ENCODE measurements around the gene C9orf152.
A peak's percentile ranks its signal among the peaks of the same experiment; 100 is the strongest.
"Not testable (repeated sequence)": the region's sequence is repeated elsewhere in the genome, so short reads cannot be mapped to it uniquely, and the experiment has no call there.

Gene C9orf152, protein sequence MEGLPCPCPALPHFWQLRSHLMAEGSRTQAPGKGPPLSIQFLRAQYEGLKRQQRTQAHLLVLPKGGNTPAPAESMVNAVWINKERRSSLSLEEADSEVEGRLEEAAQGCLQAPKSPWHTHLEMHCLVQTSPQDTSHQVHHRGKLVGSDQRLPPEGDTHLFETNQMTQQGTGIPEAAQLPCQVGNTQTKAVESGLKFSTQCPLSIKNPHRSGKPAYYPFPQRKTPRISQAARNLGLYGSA

GRCh38 chr9:110208031-110208430, at the start of gene C9orf152:
C9orf152 (minus strand) TSS chr9:110208159; CDS start chr9:110207579, 580 bp downstream.
- no peak for DNase-seq (ENCODE audit: low spot score)

DNA sequence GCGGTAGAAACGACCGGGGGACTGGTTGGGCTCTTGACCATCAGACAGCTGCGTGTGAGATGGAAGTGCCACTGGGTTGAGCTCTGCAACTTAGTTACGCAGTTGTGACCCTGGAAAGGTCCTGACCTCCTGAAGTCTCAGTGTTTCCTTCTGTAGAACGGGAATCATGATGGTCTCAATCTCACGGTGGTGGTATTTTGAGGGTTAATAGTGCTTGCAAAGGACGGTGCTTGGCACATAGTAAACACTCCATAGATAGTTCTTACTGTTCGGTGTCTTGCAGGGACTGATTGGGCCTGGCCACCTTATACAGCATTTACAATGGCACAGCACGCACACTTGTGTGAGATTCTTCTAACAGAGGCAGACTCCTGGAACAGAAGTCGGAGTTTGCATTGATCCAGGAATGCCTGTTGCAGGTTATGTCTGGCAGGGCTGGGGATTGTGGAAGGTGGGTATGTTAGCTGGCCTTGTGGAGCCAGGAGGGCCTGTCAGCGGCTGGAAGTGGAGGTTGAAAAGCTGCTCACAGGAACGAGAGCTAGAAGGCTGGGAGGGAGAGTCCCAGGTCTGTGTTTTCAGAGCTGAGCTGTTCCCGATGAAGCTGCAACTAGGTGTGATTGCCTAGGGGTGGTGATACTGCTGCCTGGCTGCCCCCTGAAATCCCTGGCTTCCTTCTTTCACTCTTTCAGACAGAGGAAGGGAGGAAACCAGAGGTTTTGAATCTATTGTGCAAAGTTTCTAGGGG, 49.3 kb upstream of the C9orf152 start:
- no peak for DNase-seq (ENCODE audit: low spot score)

- peak; percentile 99 for DNase-seq (ENCODE audit: low spot score)
Measured at GRCh38 chr9:110256380-110257096, 48.6 kb upstream of the C9orf152 start, which contains the start of gene TXN. TXN (minus strand) TSS chr9:110256507; CDS start chr9:110256435, 72 bp downstream.

DNA sequence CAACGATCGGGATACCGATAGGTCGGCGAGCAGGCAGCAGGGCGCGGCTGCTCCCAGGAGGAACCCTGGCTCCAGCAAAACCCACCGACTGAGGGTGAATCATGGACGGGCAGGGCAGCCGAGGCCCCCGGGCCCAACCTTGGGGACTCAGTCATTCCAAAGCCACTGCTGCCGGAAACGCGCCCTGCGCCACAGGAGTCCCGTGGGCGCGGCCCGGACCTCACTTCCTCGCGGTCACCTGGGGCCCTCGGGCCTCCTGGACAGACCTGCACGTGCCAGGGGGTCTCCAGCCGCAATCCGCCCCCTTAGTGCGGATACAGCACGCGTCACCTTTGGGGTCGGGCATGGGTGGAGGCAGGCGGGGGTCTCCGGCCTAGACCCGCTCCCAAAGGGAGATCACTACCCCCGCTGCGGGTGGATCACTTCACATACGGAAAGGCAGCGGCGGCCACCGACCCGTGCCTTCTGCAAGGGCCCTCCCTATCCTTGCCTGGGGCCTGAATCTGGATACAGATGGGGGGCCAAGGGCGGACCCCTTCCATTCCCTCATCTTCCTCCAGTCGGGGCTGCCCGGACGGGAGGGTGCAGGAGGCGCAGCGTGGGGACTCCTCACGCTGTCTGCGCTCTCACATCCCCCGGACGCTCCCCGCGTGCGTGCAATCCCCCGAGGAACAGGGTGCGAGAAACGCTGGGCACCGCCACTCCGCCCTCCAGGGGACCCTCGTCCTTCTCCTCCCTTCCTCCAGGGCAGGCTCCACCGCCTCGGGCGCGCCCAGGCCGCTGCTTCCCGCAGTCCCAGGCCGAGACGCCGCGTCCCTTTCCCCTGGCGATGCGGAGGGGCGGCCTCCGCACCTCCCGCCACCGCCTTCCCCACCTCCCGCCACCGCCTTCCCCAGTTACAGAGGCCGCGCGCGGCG, 47.8 kb upstream of the C9orf152 start:
- DNase-seq (ENCODE audit: low spot score) = peak; percentile 43

DNA sequence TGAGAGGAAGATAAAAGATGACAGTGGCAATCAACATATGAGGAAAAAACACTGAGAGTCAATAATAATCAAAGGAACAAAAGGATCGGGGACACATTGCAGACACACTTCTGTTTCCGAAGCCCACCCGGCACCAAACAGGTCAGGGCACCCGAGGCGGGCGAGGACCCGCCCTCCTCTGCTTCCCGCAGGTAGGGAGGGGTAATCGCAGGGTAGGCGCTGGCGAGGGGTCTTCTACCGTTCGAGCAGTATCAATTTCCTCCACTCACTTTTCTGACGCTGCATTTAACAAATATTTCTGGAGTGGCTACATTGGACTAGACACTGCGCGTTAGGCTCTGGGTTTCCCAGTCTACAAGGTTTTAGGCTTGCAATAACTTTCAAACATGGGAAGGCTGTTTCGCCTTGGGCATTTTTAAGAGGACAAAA, 47.1 kb upstream of the C9orf152 start:
- DNase-seq (ENCODE audit: low spot score) = no peak

DNA sequence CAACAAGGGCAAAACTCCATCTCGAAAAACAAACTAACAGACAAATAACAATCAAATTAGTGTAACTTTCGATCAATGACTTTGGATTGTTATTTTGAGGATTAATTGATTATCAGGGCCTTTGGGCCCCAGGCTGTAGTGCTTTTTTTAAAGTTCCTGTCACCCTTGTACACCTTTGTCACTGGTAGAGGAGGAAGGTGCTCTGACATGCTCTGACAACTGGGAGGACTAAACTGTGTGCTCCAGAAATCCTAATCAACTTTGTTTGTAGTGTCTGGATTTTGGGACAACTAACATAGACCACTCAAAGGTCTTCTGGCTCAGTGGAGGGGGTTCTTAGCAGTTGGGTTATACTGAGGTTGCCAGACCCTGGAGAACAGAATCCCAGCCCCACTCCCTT, 46.5 kb upstream of the C9orf152 start:
- no peak for DNase-seq (ENCODE audit: low spot score)

DNA sequence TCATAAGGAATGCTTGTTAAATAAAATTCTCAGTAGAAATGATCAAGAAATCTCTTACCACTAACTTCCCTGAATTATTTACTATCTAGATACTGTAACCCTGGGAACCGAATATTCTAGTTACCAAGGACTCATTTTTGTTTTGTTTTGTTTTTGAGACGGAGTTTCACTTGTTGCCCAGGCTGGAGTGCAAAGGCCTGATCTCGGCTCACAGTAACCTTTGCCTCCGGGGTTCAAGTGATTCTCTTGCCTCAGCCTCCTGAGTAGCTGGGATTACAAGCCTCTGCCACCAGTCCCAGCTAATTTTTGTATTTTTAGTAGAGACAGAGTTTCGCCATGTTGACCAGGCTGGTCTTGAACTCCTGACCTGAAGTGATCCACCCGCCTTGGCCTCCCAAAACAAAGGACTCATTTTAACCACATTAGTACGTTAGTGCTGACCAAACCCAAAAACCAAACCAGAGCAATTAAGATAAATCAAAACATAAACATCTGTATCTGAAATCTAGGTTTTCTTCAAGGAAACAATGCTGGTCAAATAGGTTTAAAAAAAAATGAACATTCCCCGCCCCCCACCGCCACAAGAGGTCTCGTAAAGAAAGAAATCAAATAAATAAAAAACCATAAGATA, 44.7 kb upstream of the C9orf152 start:
- DNase-seq (ENCODE audit: low spot score) = no peak

GRCh38 chr9:110251770-110252169, 43.8 kb upstream of the C9orf152 start:
- DNase-seq (ENCODE audit: low spot score) = not testable (repeated sequence)

DNA sequence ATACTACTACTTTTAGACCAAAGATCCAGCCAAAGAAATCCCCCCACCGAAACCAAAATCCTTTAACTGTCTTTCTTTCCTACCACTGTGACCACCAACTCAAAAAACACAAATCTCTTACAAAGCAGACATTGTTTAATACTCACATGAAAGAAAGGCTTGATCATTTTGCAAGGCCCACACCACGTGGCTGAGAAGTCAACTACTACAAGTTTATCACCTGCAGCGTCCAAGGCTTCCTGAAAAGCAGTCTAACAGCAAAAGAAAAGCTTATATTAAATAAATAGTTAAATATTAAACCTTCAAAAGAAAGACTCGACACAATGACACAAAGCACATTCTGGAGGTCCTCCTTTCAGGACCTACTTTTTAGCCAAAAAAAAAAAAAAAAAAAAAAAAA, 43.3 kb upstream of the C9orf152 start:
- DNase-seq (ENCODE audit: low spot score) = no peak

DNA sequence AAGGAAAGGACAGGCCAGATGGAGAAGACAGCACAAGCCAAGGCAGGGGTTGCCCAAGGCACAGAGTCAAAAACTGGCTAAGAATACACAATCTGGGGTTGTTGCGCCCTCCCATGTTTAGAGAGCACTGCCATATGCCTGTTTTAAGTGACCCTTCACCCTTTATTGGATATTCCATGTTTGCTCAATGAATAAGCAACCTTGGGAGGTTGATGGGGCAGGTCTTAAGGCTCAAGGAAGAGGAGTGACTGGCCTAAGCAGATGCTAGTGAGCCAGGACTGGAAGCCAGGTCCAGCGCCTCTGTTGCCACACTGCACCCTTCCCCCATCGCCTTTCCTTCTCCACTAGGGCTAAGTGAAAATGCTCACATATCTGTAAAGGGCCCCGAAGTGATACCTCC, 41.6 kb upstream of the C9orf152 start:
- no peak for DNase-seq (ENCODE audit: low spot score)

DNA sequence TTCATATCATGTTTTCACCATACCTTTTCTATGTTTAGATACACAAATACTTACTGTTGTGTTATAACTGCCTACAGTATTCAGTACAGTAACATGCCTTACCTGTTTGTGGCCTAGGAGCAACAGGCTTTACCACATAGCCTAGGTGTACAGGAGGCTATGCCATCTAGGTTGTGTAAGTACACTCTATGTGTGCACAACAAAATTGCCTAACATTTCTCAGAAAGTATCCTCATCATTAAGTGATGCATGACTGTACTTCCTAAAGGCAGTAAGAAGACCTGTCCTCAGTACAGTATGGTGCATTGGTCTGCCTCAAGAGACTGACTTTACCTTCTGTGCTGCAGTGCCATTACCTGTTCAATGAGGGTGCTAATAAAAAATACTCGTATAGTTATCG, 40.4 kb upstream of the C9orf152 start:
- no peak for DNase-seq (ENCODE audit: low spot score)

DNA sequence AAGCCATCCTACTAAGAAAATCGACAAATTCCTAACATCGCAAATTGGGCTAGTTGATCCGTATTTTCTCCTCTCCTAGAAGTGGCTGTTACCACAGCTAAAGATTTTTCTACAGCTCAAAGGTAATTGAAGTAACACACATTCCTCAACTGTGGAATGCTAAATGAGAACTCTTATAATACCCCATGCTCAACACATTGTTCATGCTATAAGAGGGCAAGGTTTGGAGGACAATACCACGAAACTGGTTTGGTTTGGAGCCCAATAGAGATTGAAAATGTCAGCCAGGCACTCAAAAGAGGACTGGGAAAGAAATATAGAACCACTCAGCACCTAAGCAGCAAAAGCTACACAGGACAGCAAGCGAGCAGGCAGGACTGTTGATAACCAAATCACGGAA, 38.3 kb upstream of the C9orf152 start:
- no peak for DNase-seq (ENCODE audit: low spot score)

GRCh38 chr9:110244616-110245015, 36.7 kb upstream of the C9orf152 start:
- DNase-seq (ENCODE audit: low spot score) = no peak

GRCh38 chr9:110241858-110242321, 33.9 kb upstream of the C9orf152 start:
- no peak for DNase-seq (ENCODE audit: low spot score)

- DNase-seq (ENCODE audit: low spot score) = no peak
Measured at GRCh38 chr9:110241260-110241857, 33.4 kb upstream of the C9orf152 start.

GRCh38 chr9:110240198-110240597, 32.2 kb upstream of the C9orf152 start:
- DNase-seq (ENCODE audit: low spot score) = no peak

GRCh38 chr9:110228321-110228720, 20.4 kb upstream of the C9orf152 start:
- DNase-seq (ENCODE audit: low spot score) = no peak

- DNase-seq (ENCODE audit: low spot score) = no peak
Measured at GRCh38 chr9:110224583-110224982, 16.6 kb upstream of the C9orf152 start.

GRCh38 chr9:110220809-110221208, 12.8 kb upstream of the C9orf152 start:
- no peak for DNase-seq (ENCODE audit: low spot score)

- DNase-seq (ENCODE audit: low spot score) = peak; percentile 55
Measured at GRCh38 chr9:110217656-110218099, 9.7 kb upstream of the C9orf152 start.

Data from hematopoietic multipotent progenitor cell treated with erythropoietin and hydrocortisone succinate and interleukin-3 and kit ligand, for 15 days (in vitro differentiated cells).